ENCODE results near the gene GIGYF1. TPM values are rescaled to one million over a fixed set of nuclear protein-coding genes. Genes with fewer than 3 reads are reported as not detected.
A peak's percentile ranks its signal among the peaks of the same experiment; 100 is the strongest.

Gene GIGYF1
- total and polyA plus RNA-seq, 2 of the 13 experiments (the other 11 are each of a cell fraction or from before 2014, with no cell fraction given), result 7.6 to 16.1 TPM

GRCh38 chr7:100705753-100706671, 12.0 kb upstream of the GIGYF1 start, which contains the start of gene POP7 (continued):
- no peak for TF ChIP-seq HNF1A (IDR thresholded peaks at IDR 0.05; ENCODE audit: low read depth)
- peak; percentile 56; the same call in 1 of the 2 replicates for TF ChIP-seq HNF1A (CRISPR knock-in tag; IDR thresholded peaks at IDR 0.05; ENCODE audit: borderline replicate concordance)
- TF ChIP-seq TEAD3 (CRISPR knock-in tag; optimal IDR thresholded peaks at IDR 0.05; ENCODE audit: borderline replicate concordance), result peak; percentile 62
- no peak for TF ChIP-seq PREB (CRISPR knock-in tag; IDR thresholded peaks at IDR 0.05)
- no peak for TF ChIP-seq SKI (IDR thresholded peaks at IDR 0.05; ENCODE audit: partially characterized antibody)
- TF ChIP-seq RBAK (CRISPR knock-in tag; IDR thresholded peaks at IDR 0.05), result no peak
- TF ChIP-seq ZNF136 (CRISPR knock-in tag; IDR thresholded peaks at IDR 0.05; ENCODE audit: low read depth), result 0 out of 2 replicates have a peak, but pooled peaks have one; percentile 72
- 0 out of 2 replicates have a peak, but pooled peaks have one; percentile 34 for TF ChIP-seq ZBTB14 (CRISPR knock-in tag; IDR thresholded peaks at IDR 0.05)
- peak; percentile 41; the same call in 1 of the 2 replicates for TF ChIP-seq ATF2 (CRISPR knock-in tag; IDR thresholded peaks at IDR 0.05)
- TF ChIP-seq ZNF543 (CRISPR knock-in tag; IDR thresholded peaks at IDR 0.05), result peak; percentile 92
- no peak for TF ChIP-seq ZNF296 (CRISPR knock-in tag; conservative IDR thresholded peaks at IDR 0.05)
- no peak; the same call in 1 of the 2 replicates for TF ChIP-seq FOXO1 (CRISPR knock-in tag; IDR thresholded peaks at IDR 0.05)
- no peak for TF ChIP-seq CHD4 (IDR thresholded peaks at IDR 0.05; ENCODE audit: borderline replicate concordance, low read length)
- peak; percentile 50; the same call in 1 of the 2 replicates for TF ChIP-seq ZC3H13 (CRISPR knock-in tag; IDR thresholded peaks at IDR 0.05)
- TF ChIP-seq FOXK1 (CRISPR knock-in tag; IDR thresholded peaks at IDR 0.05; ENCODE audit: borderline replicate concordance, low read depth), result peak; percentile 59; the same call in 1 of the 2 replicates
- no peak for TF ChIP-seq ZNF562 (CRISPR knock-in tag; IDR thresholded peaks at IDR 0.05; ENCODE audit: borderline replicate concordance)
- TF ChIP-seq ZNF362 (CRISPR knock-in tag; IDR thresholded peaks at IDR 0.05; ENCODE audit: borderline replicate concordance), result 0 out of 2 replicates have a peak, but pooled peaks have one; percentile 44
- no peak; the same call in 1 of the 2 replicates for TF ChIP-seq HOXA5 (CRISPR knock-in tag; IDR thresholded peaks at IDR 0.05)
- TF ChIP-seq SNRNP70 (IDR thresholded peaks at IDR 0.05; ENCODE audit: low read depth, low read length), result no peak

All from HepG2 (cell line).